ENCODE results near the gene SURF4. TPM values are rescaled to one million over a fixed set of nuclear protein-coding genes. Genes with fewer than 3 reads are reported as not detected.

SURF4 gene
- total and polyA plus RNA-seq, 10 donors: 21.9 to 115 (median 90.0) TPM

GRCh38 chr9:133370685-133371084 is 5.2 kb downstream of the SURF4 start:
- H3K4me1 ChIP-seq: peaks cover 57 to 93% (median 82%) of the 10 kb centered on the region in 6 donors
- 43 to 64% (median 60%) methylated on average over 7 to 9 of the region's 9 CpGs for WGBS, 5 donors
- no peaks in the 10 kb centered on the region for H3K27me3 ChIP-seq (replicated peaks in 1 of 7)
- intact Hi-C loops (cut with DNase I; ENCODE audit: low total_unique reads): no loop called here
- H3K27ac ChIP-seq: peak overlapping the region; percentile 14 to 85 (median 72)
- no peaks in the 10 kb centered on the region for H3K9me3 ChIP-seq
- H3K36me3 ChIP-seq: peaks cover 0 to 79% (median 24%) of the 10 kb centered on the region in 6 donors
- TF ChIP-seq POLR2AphosphoS5 (IDR thresholded peaks at IDR 0.05) (peak in 1 of 3 donors; percentile 34), CTCF (IDR thresholded peaks at IDR 0.05 in 8 of 11, conservative IDR thresholded peaks at IDR 0.05 in 3 of 11) (no peak)
- DNase-seq: no peak
- peak overlapping the region in 2 of 8 donors; percentile 3 to 47 for H3K4me3 ChIP-seq

GRCh38 chr9:133369933-133370332 is 5.9 kb downstream of the SURF4 start:
- peaks cover 57 to 93% (median 79%) of the 10 kb centered on the region in 6 donors for H3K4me1 ChIP-seq
- intact Hi-C loops (cut with DNase I; ENCODE audit: low total_unique reads): no loop called here
- peak overlapping the region in 1 of 8 donors; percentile 47 for H3K4me3 ChIP-seq
- no peak for TF ChIP-seq POLR2A (IDR thresholded peaks at IDR 0.05)
- TF ChIP-seq CTCF (IDR thresholded peaks at IDR 0.05 in 8 of 11, conservative IDR thresholded peaks at IDR 0.05 in 3 of 11): no peak
- no peak for TF ChIP-seq POLR2AphosphoS5 (IDR thresholded peaks at IDR 0.05)
- H3K36me3 ChIP-seq: peaks cover 0 to 86% (median 32%) of the 10 kb centered on the region in 6 donors
- 75 to 88% (median 82%) methylated on average over 7 of the region's 7 CpGs for WGBS, 5 donors
- peak overlapping the region in 7 of 8 donors; percentile 38 to 85 (median 77) for H3K27ac ChIP-seq
- no peaks in the 10 kb centered on the region for H3K9me3 ChIP-seq
- no peak for DNase-seq
- no peaks in the 10 kb centered on the region for H3K27me3 ChIP-seq (replicated peaks in 1 of 7)

GRCh38 chr9:133369422-133369821 is 6.4 kb downstream of the SURF4 start:
- intact Hi-C loops (cut with DNase I; ENCODE audit: low total_unique reads): no loop called here
- TF ChIP-seq POLR2AphosphoS5 (IDR thresholded peaks at IDR 0.05): no peak
- no peak for TF ChIP-seq POLR2A (IDR thresholded peaks at IDR 0.05)
- no peak for TF ChIP-seq CTCF (IDR thresholded peaks at IDR 0.05 in 8 of 11, conservative IDR thresholded peaks at IDR 0.05 in 3 of 11)
- Histone ChIP-seq H3K36me3 (peaks cover 0 to 91% (median 37%) of the 10 kb centered on the region in 6 donors), H3K4me1 (peaks cover 53 to 91% (median 74%) of the 10 kb centered on the region in 6 donors), H3K4me3 (peak overlapping the region in 1 of 8 donors; percentile 47), H3K9me3 (no peaks in the 10 kb centered on the region), H3K27ac (peak overlapping the region in 7 of 8 donors; percentile 27 to 85 (median 77)), H3K27me3 (replicated peaks in 1 of 7) (no peaks in the 10 kb centered on the region)
- DNase-seq: no peak
- 68 to 84% (median 79%) methylated on average over 6 of the region's 6 CpGs for WGBS, 5 donors

- Histone ChIP-seq H3K36me3 (peaks cover 0 to 99% (median 47%) of the 10 kb centered on the region in 6 donors), H3K27me3 (replicated peaks in 1 of 7) (no peaks in the 10 kb centered on the region), H3K4me3 (no peak overlapping the region), H3K4me1 (peaks cover 46 to 81% (median 64%) of the 10 kb centered on the region in 6 donors), H3K27ac (peak overlapping the region in 4 of 8 donors; percentile 41 to 85 (median 83)), H3K9me3 (no peaks in the 10 kb centered on the region)
- WGBS, 5 donors: 76 to 81% (median 78%) methylated on average over 18 of the region's 18 CpGs
- no peak for TF ChIP-seq POLR2AphosphoS5 (IDR thresholded peaks at IDR 0.05)
- no peak for TF ChIP-seq POLR2A (IDR thresholded peaks at IDR 0.05)
- TF ChIP-seq CTCF (IDR thresholded peaks at IDR 0.05 in 8 of 11, conservative IDR thresholded peaks at IDR 0.05 in 3 of 11): no peak
- intact Hi-C loops (cut with DNase I; ENCODE audit: low total_unique reads): no loop called here
- DNase-seq: no peak
These were observed 7.5 kb downstream of the SURF4 start for GRCh38 chr9:133368249-133368881.
